ENCODE results near the gene THAP8.

DNA sequence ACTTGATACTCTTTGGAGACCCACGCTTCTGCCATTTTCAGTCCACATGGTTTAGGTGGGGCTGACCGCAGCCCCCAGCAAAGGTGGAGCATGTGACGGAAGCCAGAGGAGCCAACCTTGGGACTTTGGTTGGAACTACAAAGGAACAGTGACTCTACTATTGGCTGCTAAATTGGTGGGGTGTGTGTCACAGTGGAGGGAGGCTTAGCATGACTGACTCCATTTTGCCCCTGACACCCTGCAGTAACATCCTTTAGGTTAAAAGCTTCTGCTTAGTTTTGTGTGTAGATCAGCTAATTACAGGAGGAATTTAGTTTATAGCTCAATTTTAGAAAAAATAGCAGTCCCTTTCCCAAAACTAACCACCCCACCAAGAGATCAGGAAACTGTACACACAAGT is 52.5 kb downstream of the THAP8 start:
- TF ChIP-seq CTCF (IDR thresholded peaks at IDR 0.05) (no peak), POLR2A (IDR thresholded peaks at IDR 0.05) (no peak)
